PC-3 (cell line): ENCODE results near the gene KCNQ2. TPM values are rescaled to one million over a fixed set of nuclear protein-coding genes. Genes with fewer than 3 reads are reported as not detected.

Experiments
- ATAC-seq: fragments of 200-7000 bp; cut with Tn5 transposase; 2 replicates; pipeline ENCODE4 v1.9.1; 2020; ENCODE audit warnings: mild to moderate bottlenecking, moderate library complexity
- BruUV-seq: library from RNA; stranded (reverse); fragments of 400-500 nt; replicated peaks from 2 replicates; lab custom pipeline; 2021; lab: Mats Ljungman, UMichigan
- CTCF ChIA-PET: fragments of 300-600 bp; sonication (Branson Sonifier 250); formaldehyde crosslinking; loops from one replicate; lab custom pipeline; 2022; ENCODE audit warnings: antibody characterized with exemption; lab: Charles Lee
- POLR2A ChIA-PET: fragments of 300-600 bp; sonication (Branson Sonifier 250); formaldehyde crosslinking; loops from one replicate; lab custom pipeline; 2022; ENCODE audit warnings: antibody characterized with exemption; ENCODE audit not compliant: unreplicated experiment; lab: Charles Lee
- DNase-seq: peaks from one replicate; pipeline ENCODE4 v3.0.0-alpha.2; 2015
- H2AFZ ChIP-seq: fragments of 300-600 bp; sonication (generic); 2 replicates; pipeline ENCODE4 v1.6.0; 2016; ENCODE audit warnings: antibody characterized with exemption, low read length
- H3F3A ChIP-seq: fragments of 300-600 bp; sonication (generic); one replicate; pipeline ENCODE4 v1.6.0; 2017; ENCODE audit warnings: antibody characterized with exemption, low read length, control low read depth, mild to moderate bottlenecking; ENCODE audit not compliant: unreplicated experiment
- H3K27ac ChIP-seq: fragments of 300-600 bp; sonication (generic); 2 replicates; pipeline ENCODE4 v1.5.1; 2016; ENCODE audit warnings: mild to moderate bottlenecking, low read length
- H3K27me3 ChIP-seq: fragments of 300-600 bp; sonication (generic); 2 replicates; pipeline ENCODE4 v1.6.1; 2016; ENCODE audit warnings: low read length, mixed read lengths
- H3K36me3 ChIP-seq: fragments of 300-600 bp; sonication (generic); 2 replicates; pipeline ENCODE4 v1.6.1; 2016; ENCODE audit warnings: low read depth, mixed run types, low read length, mixed read lengths
- H3K4me1 ChIP-seq: fragments of 300-600 bp; sonication (generic); 2 replicates; pipeline ENCODE4 v1.5.1; 2016; ENCODE audit warnings: low read length; ENCODE audit not compliant: insufficient read depth
- H3K4me2 ChIP-seq: fragments of 300-600 bp; sonication (generic); 2 replicates; pipeline ENCODE4 v1.6.0; 2016; ENCODE audit warnings: low read length
- H3K4me3 ChIP-seq: fragments of 300-600 bp; sonication (generic); 2 replicates; pipeline ENCODE4 v1.5.1; 2016; ENCODE audit warnings: mild to moderate bottlenecking, low read length, mixed read lengths
- H3K79me2 ChIP-seq: fragments of 300-600 bp; sonication (generic); 2 replicates; pipeline ENCODE4 v1.6.1; 2017; ENCODE audit warnings: low read length, mixed read lengths
- H3K9ac ChIP-seq: fragments of 300-600 bp; sonication (generic); 2 replicates; pipeline ENCODE4 v1.6.0; 2016; ENCODE audit warnings: mild to moderate bottlenecking, low read length
- H3K9me2 ChIP-seq: fragments of 300-600 bp; sonication (generic); replicated peaks from 2 replicates; pipeline ENCODE4 v1.6.1; 2016; ENCODE audit warnings: mixed run types, low read length, mixed read lengths
- H3K9me3 ChIP-seq: fragments of 300-600 bp; sonication (generic); 2 replicates; pipeline ENCODE4 v1.6.1; 2016; ENCODE audit warnings: low read length, mixed read lengths
- H4K20me1 ChIP-seq: fragments of 300-600 bp; sonication (generic); 2 replicates; pipeline ENCODE4 v1.6.1; 2016; ENCODE audit warnings: low read length, mixed read lengths
- EZH2 ChIP-seq: fragments of 300-600 bp; sonication (generic); IDR thresholded peaks from one replicate; pipeline ENCODE4 v1.6.1; 2017; ENCODE audit warnings: antibody characterized with exemption, mild to moderate bottlenecking, low read length; ENCODE audit not compliant: unreplicated experiment
- EZH2phosphoT487 ChIP-seq: fragments of 300-600 bp; sonication (generic); IDR thresholded peaks from 2 replicates; pipeline ENCODE4 v1.6.1; 2018; ENCODE audit warnings: mild to moderate bottlenecking, antibody characterized with exemption, low read length, borderline replicate concordance
- intact Hi-C: fragments of 100-400 bp; cut with micrococcal nuclease; formaldehyde crosslinking; loops from 2 replicates; pipeline ENCODE4 v1.9.0; 2023
- total RNA-seq: library from RNA; depleted of rRNA; stranded (reverse); fragments of >200 nt; gene quantifications from 2 replicates; pipeline ENCODE4 v1.2.3, GENCODE V29; 2014
- TF ChIP-seq, protein P1 (sequence below): fragments of 300-600 bp; sonication (generic); conservative IDR thresholded peaks from 2 replicates; pipeline ENCODE4 v1.5.1; 2017; ENCODE audit warnings: antibody characterized with exemption, low read depth, mild to moderate bottlenecking, low read length

Gene KCNQ2
- total RNA-seq, 1 experiment from 2014 or later: not detected

DNA sequence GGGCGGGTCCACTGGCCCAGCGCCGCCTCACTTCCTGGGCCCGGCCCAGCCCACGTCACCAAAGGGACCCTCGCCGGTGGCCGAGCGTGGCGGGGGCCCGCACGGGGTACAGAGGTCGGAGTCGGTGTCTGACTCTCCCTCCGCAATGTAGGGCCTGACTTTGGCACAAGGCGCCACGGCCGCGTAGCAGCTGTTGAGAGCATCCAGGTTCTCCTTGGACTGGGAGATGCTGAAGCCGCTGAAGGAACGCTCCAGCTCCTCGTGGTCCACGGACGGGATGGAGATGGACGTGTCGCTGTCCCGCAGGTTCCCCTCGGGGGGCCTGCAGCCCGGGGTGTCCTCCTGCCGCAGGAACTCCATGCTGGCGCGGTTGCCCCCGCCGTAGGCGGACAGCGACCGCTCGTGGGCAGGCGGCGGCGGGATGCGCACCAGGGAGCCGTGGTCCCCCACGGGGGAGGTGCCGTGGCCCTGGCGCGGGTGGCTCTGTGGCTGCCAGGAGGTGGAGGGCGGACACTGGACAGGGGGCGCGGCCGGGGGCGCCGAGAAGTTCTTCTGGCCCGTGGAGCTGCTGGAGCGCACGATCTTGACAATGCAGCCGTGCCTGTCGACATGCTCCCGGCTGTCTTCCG is 65.7 kb downstream of the KCNQ2 start:
- 0 out of 2 replicates have a peak, but pooled peaks cover 7% of the 10 kb centered on the region for H3K27me3 ChIP-seq
- no peaks in the 10 kb centered on the region for H3K9me3 ChIP-seq
- BruUV-seq: no TSS peak
- POLR2A ChIA-PET: no interaction called here
- no peaks in the 10 kb centered on the region for H3K79me2 ChIP-seq
- no peaks in the 10 kb centered on the region for H3K4me1 ChIP-seq
- H3K36me3 ChIP-seq: no peaks in the 10 kb centered on the region
- TF ChIP-seq EZH2phosphoT487: no peak
- no peak for TF ChIP-seq EZH2
- TF ChIP-seq, protein P1, sequence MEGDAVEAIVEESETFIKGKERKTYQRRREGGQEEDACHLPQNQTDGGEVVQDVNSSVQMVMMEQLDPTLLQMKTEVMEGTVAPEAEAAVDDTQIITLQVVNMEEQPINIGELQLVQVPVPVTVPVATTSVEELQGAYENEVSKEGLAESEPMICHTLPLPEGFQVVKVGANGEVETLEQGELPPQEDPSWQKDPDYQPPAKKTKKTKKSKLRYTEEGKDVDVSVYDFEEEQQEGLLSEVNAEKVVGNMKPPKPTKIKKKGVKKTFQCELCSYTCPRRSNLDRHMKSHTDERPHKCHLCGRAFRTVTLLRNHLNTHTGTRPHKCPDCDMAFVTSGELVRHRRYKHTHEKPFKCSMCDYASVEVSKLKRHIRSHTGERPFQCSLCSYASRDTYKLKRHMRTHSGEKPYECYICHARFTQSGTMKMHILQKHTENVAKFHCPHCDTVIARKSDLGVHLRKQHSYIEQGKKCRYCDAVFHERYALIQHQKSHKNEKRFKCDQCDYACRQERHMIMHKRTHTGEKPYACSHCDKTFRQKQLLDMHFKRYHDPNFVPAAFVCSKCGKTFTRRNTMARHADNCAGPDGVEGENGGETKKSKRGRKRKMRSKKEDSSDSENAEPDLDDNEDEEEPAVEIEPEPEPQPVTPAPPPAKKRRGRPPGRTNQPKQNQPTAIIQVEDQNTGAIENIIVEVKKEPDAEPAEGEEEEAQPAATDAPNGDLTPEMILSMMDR: no peak
- H2AFZ ChIP-seq: no peak overlapping the region
- no peaks in the 10 kb centered on the region for H3F3A ChIP-seq
- H4K20me1 ChIP-seq: no peaks in the 10 kb centered on the region
- H3K4me3 ChIP-seq: no peak overlapping the region
- DNase-seq (no peak), ATAC-seq (no peak)
- H3K9ac ChIP-seq: no peak overlapping the region
- no peak overlapping the region for H3K4me2 ChIP-seq
- H3K9me2 ChIP-seq: no peaks in the 10 kb centered on the region
- CTCF ChIA-PET: no interaction called here
- H3K27ac ChIP-seq: no peak overlapping the region
- intact Hi-C loops: no loop called here

DNA sequence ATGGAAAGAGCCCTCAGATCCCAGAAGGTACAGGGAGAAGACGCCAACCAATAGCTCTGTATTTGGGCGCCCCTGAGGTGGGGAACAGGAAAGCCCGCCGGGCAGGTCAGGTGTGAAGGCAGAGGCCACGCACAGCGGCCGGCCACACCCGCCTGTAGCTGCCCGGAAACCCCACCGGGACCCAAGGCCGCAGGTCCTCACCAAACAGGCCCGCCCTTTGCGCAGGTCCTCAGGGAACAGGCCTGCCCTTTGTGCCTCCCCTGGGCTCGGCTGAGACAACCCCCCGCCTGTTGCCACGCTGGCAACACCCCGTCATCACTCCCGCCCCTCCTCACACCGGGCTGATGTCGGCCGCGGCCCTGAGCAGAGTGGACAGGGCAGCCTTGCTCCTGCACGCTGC is 66.4 kb downstream of the KCNQ2 start:
- ChIA-PET POLR2A (no interaction called here), CTCF (no interaction called here)
- H3K27ac ChIP-seq: no peak overlapping the region
- H3K9me2 ChIP-seq: no peaks in the 10 kb centered on the region
- ATAC-seq (no peak), DNase-seq (no peak)
- H2AFZ ChIP-seq: no peak overlapping the region
- no peak overlapping the region for H3K4me3 ChIP-seq
- BruUV-seq: no TSS peak
- H3F3A ChIP-seq: no peaks in the 10 kb centered on the region
- no peaks in the 10 kb centered on the region for H3K4me1 ChIP-seq
- intact Hi-C loops: no loop called here
- no peaks in the 10 kb centered on the region for H3K9me3 ChIP-seq
- H3K79me2 ChIP-seq: no peaks in the 10 kb centered on the region
- TF ChIP-seq EZH2phosphoT487 (no peak), EZH2 (no peak)
- TF ChIP-seq, protein P1: no peak
- no peaks in the 10 kb centered on the region for H3K36me3 ChIP-seq
- peaks cover 11% of the 10 kb centered on the region; the same call in 1 of the 2 replicates for H3K27me3 ChIP-seq
- H4K20me1 ChIP-seq: no peaks in the 10 kb centered on the region
- H3K9ac ChIP-seq: no peak overlapping the region
- no peak overlapping the region for H3K4me2 ChIP-seq

DNA sequence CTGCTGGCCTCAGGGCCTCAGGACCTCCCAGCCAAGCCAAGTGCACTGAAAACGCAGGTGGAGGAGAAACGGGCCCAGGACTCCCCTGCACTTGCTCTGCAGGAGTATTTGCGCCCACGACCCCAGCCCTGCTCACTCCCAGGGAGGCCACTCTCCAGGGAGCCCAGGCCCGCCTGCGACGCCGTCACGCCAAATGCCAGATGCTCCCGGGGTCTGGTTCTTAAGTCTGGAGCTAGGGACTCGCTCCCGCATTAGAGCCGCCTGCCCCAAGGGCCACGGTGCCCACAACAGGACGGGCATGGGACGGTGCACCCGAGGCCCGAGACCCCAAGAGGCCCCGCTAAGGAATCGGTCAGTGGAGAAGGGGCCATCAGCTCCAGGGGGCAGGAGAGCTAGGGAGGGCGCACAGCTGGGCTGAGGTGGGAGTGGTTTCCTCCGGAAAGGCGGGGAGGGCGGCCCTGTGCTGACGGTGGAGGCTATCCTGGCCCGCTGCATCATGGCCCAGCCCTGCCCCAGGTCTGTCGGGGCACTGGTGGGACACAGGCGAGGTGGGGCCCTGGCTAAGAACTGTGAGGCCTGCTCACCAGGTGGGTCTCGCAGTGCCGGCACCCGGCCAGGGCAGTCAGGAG is 67.2 kb downstream of the KCNQ2 start:
- H3K9me3 ChIP-seq: no peaks in the 10 kb centered on the region
- ChIA-PET CTCF (no interaction called here), POLR2A (no interaction called here)
- H4K20me1 ChIP-seq: no peaks in the 10 kb centered on the region
- H3K27me3 ChIP-seq: peaks cover 19% of the 10 kb centered on the region; the same call in 1 of the 2 replicates
- H3K4me1 ChIP-seq: no peaks in the 10 kb centered on the region
- H3K9me2 ChIP-seq: no peaks in the 10 kb centered on the region
- H2AFZ ChIP-seq: no peak overlapping the region
- H3K79me2 ChIP-seq: no peaks in the 10 kb centered on the region
- H3K4me3 ChIP-seq: no peak overlapping the region
- no peak for ATAC-seq
- H3K27ac ChIP-seq: no peak overlapping the region
- no peak overlapping the region for H3K9ac ChIP-seq
- no peaks in the 10 kb centered on the region for H3F3A ChIP-seq
- DNase-seq: no peak
- no peak overlapping the region for H3K4me2 ChIP-seq
- BruUV-seq: no TSS peak
- H3K36me3 ChIP-seq: no peaks in the 10 kb centered on the region
- intact Hi-C loops: no loop called here
- TF ChIP-seq EZH2phosphoT487 (no peak), EZH2 (no peak)
- TF ChIP-seq, protein P1: no peak
